D721Med (cell line): Measurements from ENCODE around the gene ABHD1.
"Not testable (repeated sequence)": the region's sequence is repeated elsewhere in the genome, so short reads cannot be mapped to it uniquely, and the experiment has no call there.

ENCODE experiments used
- DNase-seq: peaks from one replicate; pipeline ENCODE4 v3.0.0; 2011; ENCODE audit warnings: low spot score; ENCODE audit not compliant: insufficient read length
- FAIRE-seq: peaks from 2 replicates; lab custom pipeline; 2011; peaks lifted over from hg19 to GRCh38; lab: Jason Lieb, UNC
- CTCF ChIP-seq: IDR thresholded peaks from 2 replicates; pipeline ENCODE4 v1.5.1; 2012; ENCODE audit warnings: mild to moderate bottlenecking, control low read depth; ENCODE audit not compliant: insufficient read depth; ENCODE audit errors: missing control alignments

The ABHD1 gene

DNA sequence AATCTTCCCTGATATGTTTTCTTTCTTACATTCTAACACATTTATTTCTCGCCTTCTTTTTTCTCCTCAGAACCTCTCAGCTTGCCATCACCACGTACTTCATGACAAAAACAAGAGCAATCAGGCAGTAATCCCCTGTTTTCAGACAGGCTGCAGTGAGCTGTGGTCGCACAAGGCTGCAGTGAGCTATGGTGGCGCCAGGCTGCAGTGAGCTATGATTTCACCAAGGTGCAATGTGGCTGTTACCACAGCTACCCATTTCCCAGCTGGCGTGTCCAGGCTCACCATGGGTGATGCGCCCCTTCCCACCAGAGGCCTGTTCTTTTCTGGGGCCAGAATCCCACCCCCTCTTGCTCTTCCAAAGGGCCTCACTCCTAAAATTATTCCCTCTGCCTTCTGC, 51.0 kb downstream of the ABHD1 start:
- no peak for FAIRE-seq
- TF ChIP-seq CTCF, result no peak
- DNase-seq, result no peak

- no peak for TF ChIP-seq CTCF
- no peak for FAIRE-seq
- no peak for DNase-seq
Measured at GRCh38 chr2:27175330-27175729, 51.7 kb downstream of the ABHD1 start.

DNA sequence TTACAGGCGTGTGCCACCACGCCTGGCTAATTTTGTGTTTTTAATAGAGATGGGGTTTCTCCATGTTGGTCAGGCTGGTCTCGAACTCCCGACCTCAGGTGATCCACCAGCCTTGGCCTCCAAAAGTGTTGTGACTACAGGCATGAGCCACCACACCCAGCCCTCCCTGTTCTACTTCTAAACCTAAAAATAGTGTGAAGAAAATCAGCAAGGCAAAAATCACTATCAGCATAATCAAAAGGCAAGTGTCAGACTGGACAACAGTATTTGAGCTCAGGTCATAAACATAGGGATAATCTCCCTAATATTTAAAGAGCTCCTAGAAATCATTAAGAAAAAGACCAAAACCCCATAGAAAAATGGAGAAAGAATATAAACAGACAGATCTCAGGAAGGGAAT, 52.2 kb downstream of the ABHD1 start:
- DNase-seq, FAIRE-seq: not testable (repeated sequence)

DNA sequence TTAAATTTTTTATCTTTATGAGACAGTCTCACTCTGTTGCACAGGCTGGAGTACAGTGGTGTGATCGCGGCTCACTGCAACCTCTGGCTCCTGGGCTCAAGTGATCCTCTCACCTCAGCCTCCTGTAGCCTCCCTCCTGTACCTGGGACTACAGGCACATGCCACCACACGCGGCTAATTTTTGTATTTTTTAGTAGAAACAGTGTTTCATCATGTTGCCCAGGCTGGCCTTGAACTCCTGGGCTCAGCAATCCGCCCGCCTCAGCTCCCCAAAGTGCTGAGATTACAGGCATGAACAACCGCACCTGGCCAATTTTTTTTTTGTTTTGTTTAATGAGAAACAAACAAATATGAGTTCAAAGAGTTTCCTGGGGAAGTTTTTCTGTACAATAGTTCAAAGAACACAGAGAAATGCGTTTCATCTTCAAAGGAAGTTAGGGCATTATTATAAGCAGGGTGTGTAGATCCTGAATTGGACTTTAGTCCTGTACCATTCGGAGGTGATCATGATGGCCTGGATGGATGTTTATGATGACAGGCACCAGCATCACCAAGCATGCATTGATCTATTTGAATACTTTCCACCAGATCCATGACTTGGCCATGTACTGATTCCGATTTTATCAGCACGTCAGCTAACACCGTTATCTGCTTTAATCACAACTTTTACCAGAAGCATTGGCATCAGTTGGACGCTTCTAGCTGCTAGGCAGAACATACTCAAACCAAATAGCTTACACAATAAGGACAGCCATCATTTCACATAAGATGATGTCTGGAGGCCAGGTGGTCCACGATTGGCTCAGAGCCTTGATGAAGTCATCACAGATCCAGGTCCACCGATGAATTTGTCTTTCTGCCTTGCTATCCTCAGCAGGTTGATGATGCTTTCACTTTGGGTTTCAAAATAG, 54.1 kb downstream of the ABHD1 start:
- TF ChIP-seq CTCF, result no peak
- DNase-seq (no peak), FAIRE-seq (no peak)

DNA sequence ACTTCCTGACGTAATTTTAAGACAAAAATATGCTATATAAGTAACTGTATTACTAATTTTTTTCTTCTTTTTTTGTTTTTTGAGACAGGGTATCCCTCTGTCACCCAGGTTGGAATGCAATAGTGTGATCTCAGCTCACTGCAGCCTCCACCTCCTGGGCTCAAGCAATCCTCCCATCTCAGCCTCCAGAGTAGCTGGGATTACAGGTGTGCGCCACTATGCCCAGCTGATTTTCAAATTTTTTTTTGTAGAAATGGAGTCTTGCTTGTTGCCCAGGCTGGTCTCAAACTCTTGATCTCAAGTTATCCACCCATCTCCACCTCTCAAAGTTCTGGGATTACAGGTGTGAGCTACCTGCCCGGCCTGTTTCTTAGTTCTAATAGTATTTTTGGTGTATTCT, 54.9 kb downstream of the ABHD1 start:
- no peak for FAIRE-seq
- TF ChIP-seq CTCF, result no peak
- DNase-seq, result no peak

DNA sequence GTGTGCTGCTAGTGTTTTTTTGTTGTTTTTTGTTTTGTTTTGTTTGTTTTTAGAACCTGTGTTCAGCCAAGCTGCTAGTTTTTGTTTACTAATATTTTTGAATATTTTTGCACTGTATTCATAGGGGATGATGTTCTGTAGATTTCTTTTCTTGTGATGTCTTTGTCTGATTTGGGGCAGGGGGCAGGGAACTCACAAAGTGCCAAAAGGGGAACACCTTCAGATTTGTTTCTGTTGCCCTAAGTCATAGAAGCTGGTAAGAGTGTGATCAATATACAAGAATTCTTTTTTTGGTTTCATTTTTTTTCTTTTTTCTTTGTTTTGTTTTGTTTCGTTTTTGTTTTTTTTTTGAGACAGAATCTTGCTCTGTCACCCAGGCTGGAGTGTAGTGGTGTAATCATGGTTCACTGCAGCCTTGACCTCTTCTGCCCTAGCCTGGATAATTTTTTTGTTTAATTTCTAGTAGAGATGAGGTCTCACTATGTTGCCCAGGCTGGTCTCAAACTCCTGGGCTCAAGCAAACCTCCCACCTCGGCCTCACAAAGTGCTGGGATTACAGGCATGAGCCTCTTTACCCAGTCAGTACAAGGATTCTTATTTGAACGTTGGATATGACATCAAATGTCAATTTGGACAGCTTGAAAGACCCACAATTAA, 55.9 kb downstream of the ABHD1 start:
- DNase-seq, result no peak
- no peak for FAIRE-seq
- no peak for TF ChIP-seq CTCF
